DMS153 (cell line): ENCODE results near the gene PHLDA3.

ENCODE experiments used
- DNase-seq: peaks from one replicate; lab custom pipeline; 2025; lab: John Stamatoyannopoulos, UW

Gene PHLDA3

DNA sequence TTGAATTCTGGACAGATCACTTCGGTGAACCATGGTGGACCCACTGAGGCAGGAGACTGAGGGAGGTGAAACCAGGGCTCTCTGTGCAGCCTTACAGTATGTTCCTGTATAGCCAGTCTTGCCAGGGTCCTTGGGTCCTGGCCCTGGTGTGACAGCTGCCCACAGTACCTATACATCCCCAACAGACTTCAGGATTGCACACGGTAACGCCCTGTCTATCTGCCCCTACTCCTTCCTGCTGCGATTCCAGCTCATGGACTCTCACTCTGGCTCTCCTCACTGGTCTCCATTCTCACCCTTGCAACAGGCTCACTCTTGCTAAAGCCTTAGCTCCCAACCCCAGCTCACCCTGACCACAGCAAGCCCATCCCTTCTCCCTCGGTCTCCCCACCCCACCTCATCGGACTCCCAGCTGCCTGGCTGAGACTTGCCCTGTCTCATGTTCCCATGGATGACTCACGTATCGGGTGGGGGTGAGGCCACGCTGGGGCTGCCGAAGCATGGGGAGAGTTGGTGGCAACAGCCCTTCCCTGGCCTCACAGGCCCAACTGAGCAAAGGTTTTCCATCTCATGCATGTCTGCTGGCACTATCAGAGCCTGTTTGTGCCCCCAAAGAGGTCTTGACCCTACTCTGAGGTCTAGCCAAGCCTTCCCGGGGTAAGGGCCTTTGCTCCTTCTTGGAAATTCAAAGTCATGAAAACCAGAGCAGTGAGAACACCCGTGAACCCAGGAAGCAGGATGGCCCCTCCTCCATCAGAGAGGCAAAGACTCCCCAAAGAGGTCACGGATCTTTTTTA lies 7.1 kb downstream of the PHLDA3 start:
- DNase-seq = no peak

DNA sequence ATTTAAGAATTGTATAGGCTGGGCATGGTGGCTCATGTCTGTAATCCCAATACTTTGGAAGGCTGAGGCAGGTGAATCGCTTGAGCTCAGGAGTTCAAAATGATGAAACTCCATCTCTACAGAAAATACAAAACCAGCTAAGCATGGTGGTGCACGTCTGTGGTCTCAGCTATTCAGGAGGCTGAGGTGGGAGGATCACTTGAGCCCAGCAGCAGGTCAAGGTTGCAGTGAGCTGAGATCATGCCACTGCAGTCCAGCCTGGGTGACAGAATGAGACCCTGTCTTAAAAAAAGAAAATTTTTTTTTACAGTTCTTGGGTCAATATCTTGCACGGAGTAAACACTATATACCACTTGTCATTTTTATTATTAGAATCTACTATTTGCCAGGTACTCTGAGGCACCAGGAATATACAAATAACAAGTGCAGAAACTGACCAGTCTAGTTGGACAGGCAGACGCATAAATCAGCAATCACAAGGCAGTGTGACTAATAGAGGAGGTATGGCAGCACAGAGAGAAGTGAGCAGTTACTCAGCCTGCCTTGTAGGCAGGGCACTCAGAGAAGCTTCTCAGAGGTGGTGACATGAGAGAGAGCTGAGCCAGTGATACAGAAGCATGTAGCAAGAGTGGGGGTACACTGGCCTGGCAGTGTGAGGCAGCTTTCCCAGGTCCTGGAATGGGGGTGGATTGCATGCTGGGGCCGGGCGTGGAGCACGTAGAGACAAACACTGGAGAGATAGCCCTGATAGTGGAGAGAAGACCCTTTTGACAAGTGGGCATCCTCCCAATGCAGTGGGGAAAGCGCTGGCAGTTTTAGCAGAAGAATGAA lies 8.0 kb downstream of the PHLDA3 start:
- no peak for DNase-seq

DNA sequence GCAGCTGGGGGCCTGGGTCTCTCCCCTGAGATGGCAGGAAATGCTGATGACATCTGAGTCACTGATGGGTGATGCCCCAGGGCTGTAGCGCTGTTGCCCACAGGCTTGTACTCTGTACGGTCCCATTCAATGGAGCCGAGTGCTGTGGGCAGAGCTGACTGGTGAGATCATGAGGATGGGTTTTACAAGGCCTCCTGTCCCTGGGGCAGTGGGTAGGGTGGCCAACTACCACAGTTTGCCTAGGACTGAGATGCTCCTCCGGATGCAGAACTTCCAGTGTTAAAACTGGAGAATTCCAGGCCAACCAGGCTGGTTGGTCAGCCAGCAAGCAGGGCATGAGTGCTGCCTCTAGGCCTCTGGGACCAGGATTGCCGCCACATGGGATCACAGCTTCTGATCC lies 9.2 kb downstream of the PHLDA3 start:
- no peak for DNase-seq

DNA sequence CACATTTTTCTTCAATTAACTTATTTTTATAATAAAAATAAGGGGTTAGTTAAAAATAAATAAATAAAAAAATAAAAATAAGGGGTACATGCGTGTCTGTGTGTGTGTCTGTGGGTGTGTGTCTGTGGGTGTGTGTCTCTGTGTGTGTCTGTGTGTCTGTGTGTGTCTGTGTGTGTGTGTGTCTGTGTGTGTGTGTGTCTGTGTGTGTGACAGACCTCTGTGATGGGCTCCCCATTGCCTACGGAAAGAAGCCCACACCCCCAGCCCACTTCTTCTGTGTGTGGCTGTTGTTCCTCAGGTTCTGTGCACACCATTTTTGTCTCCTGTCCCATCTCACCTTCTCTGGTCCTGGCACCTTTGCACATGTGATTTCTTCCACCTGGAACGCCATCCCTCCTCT lies 9.9 kb downstream of the PHLDA3 start:
- no peak for DNase-seq

DNA sequence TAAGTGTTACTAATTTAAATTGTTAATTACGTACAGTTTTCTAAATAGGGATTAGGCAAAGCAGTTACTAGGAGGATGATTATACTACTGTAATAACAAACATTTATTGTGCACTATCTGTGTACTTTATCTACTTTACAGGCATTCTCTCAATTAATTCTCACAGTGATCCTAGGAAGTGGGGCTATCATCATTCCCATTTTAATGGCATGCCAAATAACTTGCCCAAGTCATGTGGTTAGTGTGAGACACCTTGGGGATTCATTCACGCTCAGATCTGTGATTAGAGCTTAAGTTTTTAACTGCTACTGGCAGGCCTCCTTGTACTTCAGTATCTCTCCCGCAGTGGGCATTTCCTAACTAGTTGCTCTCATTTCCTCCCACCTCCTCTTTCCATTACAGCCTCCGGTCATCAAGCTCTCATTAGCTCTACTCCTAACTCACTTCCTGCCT lies 11.5 kb downstream of the PHLDA3 start:
- DNase-seq = no peak

DNA sequence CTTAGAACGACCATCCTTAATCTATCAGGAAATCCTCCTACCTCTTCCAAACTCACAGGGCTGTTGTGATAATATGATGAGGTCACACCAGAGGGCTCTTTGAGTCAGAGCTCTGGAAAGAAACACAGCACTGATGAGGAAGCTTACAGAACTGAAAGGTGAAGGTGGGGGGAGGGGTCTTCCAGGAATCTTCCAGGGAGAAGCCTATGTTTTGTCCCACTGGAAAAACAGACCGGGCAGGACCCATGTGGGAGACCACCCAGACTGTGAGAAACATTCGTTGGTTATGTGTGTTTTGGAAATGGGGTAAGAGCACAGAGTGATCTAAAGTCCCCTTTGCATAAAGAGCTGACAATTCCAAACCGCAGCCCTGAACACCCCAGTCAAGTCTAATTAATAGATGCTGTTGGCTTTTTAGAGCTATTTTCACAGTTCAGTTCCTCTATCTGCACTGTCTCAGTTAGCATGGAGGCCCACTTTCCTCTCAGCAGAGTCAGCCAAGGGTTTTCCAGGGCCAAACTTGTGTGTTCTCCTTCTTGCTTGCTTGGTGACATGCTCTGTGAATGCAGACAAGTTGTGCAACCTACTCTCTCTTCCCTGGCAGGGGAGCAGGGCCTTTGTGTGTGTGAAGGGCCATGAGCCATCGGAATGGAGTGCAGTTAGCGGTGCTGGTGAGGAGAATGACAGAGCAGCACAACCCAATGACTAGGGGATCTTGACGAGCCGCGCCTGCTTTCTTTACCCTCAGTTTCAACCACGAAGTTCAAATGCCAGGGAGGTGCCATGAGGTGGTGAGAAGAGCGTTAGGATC lies 12.3 kb downstream of the PHLDA3 start:
- DNase-seq = no peak

DNA sequence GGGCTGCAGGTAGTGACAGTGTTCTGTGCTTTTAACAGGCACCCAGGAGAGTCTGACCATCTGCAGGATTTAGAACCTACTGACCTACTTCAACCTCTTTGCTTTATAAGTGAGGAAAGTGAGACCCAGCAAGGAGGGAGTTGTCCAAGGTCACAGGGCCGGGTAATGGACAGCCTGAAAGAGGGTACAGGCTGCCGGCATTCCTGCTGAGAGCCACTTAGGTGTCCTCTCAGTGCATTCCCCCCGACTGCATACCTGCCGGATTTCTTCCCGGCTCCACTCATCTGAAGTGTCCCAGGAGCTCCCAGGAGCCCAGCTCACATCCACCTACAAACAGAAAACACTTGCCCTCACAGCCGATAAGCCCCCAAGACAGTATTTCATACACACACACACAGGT lies 13.9 kb downstream of the PHLDA3 start:
- DNase-seq = no peak

DNA sequence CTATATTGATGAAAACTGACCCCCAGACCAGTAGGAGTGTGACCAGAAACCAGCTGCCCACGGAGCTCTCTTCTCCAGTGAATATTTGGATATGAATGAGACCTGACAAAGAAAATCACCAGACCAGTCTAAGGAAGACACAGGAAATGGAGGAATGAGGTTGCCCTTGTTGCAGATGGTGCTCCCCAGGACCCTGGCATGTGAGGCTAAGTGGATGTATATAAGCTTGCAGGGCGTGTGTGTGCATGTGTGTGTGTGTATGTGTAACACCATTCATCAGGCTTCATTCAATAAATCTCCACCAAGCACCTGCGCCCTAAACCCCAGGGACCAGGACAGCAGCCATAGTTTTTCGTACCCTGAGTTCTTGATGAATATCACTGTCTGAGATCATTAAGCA lies 14.4 kb downstream of the PHLDA3 start:
- no peak for DNase-seq

DNA sequence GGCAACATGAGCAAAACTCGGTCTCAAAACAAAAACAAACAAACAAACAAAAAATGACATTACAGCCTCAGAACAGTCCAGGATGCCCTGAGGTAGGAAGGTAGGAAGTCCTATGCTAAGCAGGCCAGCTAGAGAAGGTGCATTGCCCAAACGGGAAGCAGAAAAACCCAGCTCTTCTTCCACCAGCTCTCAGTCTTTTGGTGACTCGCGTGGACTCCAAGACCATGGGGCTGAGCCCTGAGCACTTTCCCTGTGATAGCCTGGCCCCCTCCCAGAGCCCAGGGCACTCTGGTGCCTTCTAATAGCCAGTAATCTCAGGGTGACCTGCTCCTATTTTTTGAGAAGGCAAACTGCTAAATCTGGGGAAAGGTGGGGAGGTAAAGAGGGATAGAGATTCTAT lies 16.1 kb downstream of the PHLDA3 start:
- no peak for DNase-seq

DNA sequence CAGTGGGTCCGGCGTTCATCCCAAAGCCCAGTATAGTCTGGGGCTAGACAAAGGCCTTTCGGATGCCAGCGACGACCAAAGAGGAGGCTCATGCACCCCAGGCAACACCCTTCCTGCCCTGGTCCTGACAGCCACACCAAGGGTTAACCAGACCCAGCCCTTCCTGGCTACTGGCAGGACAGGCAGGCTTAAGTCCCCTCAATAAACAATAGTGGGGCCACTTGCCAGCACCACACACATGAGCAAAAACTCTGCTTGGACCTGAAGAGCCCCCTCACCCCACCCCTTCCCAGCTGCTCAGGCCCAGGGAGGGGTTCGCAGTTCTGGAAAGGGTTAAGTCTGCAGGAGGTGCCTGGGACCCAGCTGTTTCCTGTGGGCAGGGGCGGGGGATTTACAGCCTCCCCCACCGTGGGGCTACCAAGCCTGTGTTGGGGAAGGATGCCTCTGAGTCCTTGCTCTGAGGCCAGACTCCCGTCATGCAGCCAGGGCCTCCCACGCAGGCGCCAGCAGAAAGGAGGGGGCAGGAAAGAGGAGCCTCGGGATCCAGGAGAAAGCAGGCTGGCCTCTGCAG lies 18.2 kb downstream of the PHLDA3 start:
- no peak for DNase-seq

DNA sequence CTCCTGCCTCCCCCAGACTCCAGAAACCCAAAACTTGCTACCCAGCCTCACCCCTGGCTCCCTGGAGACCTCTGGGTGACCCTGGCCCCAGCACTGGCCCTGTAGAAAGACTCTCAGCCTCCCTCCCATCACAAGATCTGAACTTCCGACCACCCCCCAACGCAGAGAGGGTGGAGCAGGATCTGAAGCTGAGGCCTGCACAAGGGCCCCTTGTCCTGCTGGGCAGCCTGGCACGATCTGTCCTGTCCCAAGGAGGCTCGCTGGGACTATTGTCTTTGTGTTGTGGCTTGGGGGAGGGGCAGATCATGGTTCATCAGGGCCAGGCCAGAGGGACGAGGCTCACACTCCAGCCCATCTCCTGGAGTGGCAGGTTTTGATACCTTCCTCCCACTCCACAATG lies 20.0 kb downstream of the PHLDA3 start:
- no peak for DNase-seq

DNA sequence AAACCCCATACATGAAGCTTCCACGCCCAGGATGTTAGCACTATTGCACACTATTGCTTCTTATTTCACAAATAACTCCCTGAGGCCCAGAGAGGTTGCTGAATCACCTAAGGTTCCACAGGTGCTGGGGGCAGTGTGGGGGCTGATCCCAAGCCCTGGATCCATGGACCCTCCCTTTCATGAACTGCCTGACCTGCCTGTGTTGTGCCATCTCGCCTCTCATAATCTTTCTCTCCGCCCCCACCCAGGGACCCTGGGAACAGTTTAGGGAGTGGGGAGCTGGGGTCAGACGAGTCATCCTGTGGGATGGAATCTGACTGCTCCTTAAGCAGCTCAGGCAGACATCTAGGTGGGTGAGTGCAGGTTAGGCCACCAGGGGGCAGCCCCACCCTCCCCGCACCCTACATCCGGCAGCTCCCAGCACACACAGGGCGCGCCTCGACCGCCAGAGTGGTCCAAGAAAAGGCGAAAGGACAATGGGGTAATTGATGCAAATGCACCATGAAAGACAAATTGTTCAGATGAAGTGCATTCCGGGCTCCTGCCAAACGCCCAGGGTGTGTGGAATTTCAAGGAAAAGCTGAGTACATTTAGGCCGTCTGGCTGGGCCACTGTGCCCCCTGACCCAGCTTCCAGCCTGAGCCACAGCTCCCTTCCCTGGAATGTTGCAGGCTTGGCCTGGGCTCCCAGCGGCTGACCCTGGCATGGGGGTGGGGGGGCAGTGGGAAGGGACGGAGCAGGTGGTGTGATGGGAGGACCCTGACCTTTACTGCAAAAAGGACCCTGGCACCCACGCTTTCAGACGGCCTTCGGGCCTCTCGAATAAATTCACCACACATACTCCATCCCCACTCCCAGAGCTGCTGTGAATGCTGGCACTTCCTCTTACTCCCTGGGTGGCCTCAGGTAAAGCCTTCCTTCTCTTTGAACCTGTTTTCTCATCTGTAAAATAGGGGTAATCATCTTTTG lies 20.8 kb downstream of the PHLDA3 start:
- peak; percentile 39 for DNase-seq

DNA sequence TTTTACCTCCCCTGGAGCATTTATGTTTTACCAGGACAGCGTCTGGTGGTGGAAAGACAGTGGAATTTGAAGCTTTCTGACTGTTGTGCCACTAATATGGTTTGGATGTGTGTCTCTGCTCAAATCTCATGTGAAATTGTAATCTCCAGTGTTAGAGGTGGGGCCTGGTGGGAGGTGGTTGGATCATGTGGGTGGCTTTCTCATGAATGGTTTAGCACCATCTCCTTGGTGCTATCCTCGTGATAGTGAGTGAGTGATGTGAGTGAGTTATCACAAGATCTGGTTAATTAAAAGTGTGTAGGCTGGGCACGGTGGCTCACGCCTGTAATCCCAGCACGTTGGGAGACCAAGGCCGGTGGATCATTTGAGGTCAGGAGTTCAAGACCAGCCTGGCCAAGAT lies 23.7 kb downstream of the PHLDA3 start:
- no peak for DNase-seq

DNA sequence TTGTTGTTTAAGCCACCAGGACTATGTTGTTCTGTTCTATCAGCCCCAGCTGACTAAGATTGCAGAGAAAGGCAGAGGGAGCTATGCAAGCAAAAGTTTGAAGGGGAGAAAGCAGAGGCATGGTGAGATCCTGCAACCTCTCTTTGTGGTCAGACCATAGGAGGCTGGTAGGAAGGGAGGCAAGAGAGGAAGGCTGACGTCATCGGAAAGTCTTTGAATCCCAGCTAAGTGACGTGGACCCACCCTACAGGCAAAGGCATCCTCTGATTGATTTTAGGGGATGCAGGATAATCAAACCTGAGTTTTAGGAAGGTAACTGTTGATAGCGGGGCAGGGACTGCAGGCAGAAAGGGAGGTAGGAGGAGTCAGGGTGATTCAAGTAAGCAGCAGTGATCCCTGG lies 24.2 kb downstream of the PHLDA3 start:
- DNase-seq = no peak

DNA sequence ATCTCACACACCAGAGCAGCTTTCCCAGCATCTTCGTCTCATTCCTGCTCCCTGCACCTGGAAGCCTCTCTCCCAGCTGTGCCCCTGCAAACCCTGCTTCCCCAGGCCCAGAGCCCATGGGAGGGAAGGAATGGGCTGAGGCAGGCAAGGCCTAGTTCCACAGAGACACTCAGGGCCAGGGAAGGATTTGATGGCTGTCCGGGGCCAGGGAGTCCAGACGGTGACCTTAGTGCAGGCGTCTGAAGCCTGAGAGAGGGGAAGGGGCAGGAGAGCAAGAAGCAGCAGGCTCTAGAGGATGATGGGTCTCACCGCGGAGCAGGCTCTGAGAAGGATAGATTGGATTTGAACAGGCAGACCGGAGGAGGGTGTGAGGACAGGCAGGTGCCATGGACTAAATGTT lies 25.2 kb downstream of the PHLDA3 start:
- DNase-seq = no peak

DNA sequence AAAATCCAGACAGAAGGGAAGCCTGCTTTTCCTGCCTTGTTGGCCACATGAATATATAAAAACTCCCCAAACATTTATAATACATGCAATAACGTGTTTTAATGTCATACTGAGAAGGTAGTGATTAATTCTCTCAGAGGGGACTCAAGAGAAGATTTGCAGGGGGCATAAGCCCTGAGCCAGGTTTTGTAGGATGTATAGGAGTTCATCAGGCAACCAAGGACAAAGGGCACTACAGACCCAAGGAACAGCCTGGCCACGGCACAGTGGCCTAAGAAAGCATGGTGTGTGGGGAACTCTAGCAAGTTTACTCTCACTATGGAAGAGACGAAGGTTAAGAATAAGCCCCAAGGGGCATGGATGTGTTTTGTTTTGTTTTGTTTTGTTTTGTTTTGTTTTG lies 32.0 kb downstream of the PHLDA3 start:
- DNase-seq = no peak

DNA sequence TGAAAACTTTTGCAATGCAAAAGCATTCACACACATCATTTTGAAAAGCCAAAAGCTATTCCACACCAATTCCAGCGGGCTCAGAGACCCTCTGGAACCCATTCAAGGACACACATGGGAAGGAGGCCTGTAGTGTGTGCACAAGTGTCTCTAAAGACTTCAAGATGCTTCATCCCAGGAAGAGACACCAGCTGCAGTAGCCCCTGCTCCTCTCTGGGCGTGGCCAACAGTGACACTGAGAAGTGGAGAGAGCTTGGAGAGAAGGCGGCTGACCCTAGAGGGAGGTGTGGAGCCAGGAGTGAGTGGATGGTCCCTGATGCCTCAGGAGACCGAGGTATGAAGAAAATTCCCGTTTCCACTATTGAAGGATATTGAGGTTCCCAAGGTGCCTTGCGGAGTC lies 32.6 kb downstream of the PHLDA3 start:
- DNase-seq = no peak

DNA sequence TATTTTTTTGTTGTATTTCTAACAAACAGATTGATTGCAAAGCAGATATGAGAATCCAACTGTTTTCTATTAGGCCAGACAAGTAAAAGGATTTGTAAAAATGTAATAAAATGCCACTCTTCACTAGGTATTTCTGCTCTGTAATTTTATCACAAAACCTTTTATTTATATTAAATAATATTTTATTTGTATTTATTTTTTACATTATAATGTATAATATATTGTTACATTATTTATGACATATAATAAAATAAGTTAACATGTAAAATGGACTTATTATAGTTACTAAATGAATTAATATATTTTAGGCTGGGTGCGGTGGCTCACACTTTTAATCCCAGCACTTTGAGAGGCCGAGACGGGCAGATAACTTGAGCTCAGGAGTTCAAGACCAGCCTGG lies 34.7 kb downstream of the PHLDA3 start:
- no peak for DNase-seq

DNA sequence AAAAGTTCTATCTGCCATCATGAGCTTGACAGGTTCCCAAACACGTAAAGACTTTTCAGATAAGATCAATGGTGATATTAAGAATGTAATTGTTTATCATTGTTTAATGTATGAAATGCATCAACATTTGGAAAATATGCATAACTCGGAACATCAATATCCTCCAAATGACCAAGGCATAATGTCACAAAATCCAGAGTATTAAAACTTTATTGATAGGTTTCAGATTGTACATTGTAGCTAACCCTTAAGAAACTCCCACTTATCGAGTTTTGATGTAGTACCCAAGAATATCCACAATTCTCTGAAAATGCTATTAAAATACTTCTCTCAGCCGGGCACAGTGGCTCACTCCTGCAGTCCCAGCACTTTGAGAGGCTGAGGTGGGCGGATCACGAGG lies 35.4 kb downstream of the PHLDA3 start:
- no peak for DNase-seq

DNA sequence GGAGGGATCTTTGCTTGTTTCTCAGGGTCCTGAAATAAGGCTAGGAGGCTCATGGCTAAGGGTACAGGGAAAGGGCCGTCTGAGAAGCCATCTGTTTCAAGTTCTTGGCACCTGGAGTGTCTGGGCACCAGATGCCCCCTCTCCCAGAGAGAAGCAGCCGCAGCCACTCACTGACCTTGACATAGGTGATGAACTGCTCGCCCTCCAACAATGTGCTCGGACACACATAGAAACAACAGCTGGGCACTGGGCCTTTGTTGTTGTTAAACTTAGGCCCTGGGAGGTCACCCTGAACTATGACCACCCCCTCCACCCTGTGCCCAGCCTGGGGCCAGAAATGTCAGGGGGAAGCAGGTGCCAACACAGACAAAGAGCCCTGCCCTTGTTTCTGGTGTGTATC lies 38.2 kb downstream of the PHLDA3 start:
- DNase-seq = no peak
